ENCODE results near the gene SLC22A14.
"Not testable (repeated sequence)": the region's sequence is repeated elsewhere in the genome, so short reads cannot be mapped to it uniquely, and the experiment has no call there.

Gene SLC22A14

DNA sequence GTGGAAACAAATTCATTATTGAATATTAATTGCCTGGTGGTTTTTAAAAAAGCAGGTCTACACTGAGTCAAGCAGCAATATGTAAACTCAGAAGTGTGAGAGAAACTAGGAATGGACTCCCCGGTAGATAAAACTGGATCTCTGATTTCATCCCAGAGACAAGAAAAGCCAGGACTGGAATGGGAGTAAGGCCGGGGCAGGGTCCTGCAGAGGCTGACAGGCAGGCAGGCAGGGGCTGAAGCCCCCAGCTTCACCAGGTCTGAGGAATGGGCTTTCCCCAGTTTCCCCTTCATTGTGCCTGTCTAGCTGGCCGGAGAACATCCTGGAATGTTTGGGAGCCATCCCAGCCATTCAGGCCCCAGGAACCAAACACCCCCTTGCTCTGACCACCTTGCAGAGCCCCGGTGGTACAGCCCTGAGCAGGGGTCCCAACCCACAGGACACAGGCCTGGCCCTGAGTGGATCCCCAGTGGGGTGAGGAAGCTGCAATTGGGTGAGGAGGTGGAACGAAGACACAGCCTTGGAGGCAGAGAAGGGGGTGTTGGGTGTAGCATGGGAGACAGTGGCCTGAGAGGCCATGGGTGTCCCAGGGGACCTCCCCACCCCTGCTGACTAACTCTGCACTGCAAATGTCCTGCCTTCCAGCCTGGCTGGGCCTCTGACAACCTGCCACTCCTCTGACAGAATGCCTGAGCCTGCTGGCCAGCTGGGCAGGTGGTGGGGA lies 32.8 kb downstream of the SLC22A14 start:
- DNase-seq: no peak

DNA sequence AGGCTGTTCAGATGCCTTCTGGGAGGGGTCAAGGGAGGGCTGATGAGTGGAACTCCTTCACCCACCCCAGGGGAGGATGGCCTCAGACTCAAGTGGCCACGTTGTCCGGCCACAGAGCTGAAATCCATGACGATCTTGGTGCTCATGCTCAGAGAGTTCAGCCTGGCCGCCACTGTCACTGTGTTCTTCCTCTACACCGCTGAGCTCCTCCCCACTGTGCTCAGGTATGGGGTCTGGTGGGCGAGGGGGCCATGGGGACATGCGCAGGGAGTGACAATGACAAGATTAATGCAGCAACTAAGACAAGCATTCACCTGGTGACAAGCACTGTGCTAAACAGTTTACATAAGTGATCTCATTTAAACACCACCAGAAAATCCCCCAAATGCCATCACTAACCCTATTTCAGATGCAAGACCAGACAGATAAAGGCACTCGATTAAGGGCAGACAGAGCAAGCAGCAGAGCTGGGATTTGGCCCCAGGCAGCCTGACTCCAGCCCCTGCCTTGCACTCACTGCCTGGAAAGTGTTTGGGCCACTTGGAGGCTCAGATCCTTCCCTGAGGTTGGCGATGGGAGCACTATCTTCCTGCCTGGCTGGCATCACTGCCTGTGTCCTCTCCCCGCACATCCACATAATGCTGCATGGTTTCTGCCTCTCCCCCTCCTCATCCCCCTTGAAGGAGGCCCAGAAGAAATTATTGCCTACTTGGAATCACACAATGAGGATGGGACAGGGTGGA lies 33.6 kb downstream of the SLC22A14 start:
- DNase-seq: no peak

DNA sequence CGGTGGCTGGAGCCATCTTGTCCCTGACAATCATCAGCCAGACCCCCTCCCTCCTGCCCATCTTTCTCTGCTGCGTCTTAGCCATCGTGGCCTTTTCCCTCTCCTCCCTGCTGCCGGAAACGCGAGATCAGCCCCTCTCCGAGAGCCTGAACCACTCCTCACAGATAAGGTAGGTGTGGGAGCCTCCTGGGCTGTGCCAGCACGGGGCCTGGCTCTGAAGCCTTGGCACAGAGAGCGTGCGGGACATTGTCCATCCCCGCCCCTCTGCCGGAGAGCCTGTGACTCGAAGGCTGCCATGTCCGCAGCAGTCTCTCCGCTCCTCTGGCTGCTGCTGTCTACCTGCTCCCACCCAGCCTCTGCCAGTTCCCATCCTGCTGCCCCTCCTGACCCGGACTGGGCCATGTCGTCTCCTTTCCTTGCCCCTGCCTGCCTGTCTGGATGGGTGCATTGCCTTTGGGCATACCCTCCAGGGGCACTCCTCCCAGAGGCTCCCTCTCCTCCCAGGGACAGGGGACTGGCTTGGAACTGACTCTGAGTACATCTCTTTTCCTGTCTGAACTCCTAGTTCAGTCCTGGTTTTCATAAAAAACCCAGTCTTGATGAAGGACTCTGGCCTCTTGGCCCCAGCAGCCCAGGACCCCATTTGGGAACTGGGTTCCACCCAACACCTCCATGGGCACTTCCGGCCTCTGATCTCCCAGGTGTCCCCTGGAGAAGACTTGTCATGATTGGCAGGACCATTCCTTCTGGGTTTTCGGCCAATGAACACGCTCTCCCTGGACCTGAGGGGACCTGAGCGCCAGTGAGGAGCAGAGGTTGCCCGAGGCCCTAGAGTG lies 34.5 kb downstream of the SLC22A14 start:
- DNase-seq: no peak

DNA sequence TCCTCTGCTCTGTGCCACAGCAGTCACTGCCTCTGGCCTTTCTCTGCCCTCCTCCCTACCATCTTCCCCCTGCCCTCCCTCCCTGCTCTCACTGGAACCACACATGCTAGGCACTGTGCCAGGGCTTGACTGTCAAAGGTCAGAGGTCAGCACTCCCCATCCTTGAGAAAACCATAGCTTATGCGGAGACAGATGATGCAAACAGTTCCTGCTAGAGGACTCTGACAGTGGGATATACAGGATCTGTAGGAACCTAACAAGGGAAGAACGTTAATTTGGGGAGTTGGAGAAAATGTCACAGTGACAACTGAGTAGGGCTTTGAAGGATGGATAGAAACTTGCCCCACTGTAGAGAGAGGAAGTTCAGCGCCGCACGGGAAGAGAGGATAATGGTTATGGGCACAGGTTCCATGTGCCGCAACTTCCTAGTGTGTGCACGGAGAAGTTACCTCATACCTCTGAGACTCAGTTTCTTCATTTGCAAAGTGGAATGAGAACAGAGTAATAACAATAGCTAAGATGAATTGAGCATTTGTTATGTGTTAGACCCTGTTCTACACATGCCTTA lies 35.2 kb downstream of the SLC22A14 start:
- DNase-seq: no peak

DNA sequence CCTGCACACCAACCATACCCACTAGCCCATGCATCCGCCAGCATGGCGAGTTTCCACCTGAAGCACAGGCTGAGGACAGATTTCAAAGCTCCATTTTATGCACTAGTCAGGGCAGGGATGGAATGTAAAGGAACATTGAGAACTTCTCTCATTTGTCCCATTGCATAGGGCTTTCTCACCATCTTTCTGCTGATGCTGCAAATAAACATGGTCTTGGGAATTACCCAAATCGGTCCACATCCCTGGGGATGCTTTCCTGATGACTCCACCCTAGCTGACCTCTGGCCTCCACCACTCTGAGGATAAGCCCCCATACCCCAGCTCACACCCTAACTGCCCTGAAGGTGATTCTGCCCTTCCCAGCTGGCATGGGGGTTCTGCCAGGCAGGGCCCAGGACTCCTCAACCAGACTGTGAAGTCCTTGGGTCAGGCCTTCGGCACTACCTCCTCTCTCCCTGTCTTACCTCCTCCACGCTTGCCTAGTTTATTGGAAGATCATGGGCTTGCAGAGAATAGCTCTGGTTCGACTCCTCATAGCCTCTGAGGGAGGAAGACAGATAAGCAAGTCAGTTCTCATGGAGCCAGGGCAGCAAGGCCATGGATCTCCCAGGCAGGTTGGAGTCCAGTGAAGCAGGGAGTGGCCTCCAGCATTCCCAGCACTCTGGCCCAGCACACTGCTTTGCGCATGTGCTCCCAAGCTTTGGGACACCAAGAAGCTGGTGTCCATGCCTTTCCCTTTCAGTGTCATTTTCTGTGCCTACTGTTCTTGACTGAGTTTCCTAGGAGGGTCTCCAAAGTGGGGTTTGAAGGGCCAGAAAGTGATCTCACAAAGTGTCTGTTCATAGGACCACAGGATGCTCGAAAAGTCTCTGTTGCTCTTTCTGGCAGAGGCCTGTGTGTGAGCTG lies 36.9 kb downstream of the SLC22A14 start:
- no peak for DNase-seq

DNA sequence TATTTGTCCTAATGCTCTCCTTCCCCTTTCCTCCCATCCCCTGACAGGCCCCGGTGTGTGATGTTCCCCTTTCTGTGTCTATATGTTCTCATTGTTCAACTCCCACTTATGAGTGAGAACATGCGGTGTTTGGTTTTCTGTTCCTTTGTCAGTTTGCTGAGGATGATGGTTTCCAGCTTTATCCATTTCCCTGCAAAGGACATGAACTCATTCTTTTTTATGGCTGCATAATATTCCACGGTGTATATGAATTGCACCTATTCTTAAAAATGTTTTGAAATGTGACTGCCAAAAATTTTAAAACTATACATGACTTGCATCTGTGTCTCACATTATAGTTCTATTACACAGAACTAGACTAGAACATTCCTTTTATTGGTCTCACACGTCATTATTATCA lies 38.5 kb downstream of the SLC22A14 start:
- not testable (repeated sequence) for DNase-seq

DNA sequence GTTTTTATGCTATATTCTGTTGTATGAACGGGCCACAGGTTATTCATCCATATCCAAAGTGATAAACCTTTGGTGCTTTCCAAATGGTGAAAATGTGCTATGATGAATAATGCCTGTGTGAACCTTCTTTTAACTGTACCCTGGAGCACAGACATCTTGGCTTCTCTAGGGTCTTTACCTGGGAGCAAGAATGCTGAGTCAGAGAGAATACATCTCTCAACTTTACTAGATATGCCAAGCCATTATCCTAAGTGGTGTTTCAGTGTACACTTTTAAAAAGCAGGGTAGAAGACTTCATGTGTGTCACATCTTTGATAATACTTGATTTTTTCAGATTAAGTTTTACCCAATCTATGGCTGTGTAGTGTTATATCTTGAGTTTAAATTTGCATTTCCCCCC lies 41.0 kb downstream of the SLC22A14 start:
- no peak for DNase-seq

DNA sequence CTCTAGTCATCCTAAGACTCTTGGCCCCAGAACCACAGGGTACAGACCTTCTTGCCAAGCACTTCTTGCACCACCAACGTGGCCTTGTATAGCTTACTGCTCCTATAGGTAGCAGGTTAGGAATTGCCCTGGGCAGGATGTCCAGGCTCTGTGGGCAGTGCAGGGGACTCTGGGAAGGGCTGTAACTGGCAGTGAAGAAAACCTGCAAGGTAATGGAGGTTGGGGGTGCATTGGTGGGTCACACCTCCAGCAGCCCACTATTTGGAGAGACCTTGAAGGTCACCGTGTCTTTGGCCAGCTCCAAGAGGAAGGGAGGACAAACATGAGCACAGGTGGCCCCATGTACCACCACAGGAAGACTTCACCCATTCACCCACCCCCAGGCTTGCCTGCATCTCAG lies 43.2 kb downstream of the SLC22A14 start:
- no peak for DNase-seq

DNA sequence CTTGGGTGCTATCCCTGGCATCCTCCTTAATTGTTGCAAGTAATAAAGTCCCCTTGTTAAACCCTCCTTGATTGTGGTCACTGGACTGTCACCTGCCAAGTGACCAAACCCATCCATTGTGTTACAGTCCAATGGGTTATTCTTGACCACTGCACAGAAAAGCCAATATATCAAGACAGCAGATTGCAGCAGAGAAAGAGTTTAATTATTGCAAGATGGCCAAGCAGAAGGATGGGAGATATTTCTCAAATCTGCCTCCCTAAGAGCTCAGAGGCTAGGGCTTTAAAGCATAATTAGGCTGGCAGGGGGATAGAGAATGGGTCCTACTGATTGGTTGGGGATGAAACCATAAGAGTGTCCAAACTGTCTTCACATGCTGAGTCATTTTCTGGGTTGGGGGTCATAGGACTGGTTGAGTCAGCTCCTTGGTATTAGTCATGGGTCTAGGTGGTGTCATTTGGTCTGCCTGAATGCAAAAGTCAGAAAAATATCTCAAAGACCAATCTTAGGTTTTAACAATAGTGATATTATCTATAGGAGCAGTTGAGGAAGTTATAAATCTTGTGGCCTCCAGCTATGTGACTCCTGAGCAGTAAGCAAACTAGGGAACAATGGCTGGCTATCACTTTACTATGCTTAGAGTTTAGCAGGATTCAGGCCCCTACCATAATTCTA lies 45.4 kb downstream of the SLC22A14 start:
- DNase-seq: no peak

DNA sequence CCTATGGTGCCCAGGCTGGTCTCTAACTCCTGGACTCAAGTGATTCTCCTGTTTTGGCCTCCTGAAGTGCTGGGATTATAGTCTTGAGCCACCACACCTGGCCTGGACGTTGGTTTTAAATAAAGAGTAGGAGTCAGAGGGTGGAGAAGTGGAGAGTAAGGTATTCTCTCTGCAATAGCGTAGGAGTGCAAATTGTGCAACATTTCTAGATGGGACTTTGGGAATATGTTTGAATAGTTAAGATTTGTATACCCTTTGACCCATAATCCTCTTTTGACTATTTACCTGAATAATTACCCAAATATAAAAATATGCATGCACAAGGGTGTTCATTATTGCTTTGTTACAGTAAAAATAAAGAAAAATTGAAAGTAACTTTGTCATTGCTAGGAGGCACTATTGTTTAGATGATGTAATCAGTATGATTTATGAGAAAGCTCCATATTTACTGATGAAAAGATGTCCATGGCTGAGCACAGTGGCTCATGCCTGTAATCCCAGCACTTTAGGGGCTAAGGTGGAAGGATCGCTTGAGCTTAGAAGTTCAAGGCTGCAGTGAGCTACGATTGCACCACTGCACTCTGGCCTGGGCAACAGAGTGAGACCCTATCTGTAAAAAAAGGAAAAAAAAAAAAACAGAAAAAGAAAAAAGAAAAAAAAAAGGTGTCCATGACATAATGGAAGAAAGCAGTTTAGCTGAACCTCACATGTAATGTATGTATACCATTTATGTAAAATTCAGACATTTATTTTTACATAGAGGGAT lies 49.3 kb downstream of the SLC22A14 start:
- no peak for DNase-seq

DNA sequence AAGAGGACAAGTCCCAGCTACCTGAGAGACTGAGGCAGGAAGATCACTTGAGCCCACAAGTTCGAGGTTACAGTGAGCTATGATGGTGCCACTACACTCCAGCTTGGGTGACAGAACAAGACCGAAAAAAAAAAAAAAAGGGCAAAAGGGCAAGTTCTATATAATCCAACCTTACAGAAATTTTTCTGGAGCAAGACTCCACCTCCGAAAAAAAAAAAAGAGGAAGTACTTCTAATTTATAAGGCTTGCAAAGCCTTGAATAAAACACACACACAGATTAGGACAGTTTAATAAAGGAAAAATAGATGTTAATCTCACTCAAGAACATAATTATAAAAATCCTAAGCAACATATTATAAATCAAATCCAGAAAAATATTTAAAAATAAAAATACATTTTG lies 50.1 kb downstream of the SLC22A14 start:
- DNase-seq: no peak

DNA sequence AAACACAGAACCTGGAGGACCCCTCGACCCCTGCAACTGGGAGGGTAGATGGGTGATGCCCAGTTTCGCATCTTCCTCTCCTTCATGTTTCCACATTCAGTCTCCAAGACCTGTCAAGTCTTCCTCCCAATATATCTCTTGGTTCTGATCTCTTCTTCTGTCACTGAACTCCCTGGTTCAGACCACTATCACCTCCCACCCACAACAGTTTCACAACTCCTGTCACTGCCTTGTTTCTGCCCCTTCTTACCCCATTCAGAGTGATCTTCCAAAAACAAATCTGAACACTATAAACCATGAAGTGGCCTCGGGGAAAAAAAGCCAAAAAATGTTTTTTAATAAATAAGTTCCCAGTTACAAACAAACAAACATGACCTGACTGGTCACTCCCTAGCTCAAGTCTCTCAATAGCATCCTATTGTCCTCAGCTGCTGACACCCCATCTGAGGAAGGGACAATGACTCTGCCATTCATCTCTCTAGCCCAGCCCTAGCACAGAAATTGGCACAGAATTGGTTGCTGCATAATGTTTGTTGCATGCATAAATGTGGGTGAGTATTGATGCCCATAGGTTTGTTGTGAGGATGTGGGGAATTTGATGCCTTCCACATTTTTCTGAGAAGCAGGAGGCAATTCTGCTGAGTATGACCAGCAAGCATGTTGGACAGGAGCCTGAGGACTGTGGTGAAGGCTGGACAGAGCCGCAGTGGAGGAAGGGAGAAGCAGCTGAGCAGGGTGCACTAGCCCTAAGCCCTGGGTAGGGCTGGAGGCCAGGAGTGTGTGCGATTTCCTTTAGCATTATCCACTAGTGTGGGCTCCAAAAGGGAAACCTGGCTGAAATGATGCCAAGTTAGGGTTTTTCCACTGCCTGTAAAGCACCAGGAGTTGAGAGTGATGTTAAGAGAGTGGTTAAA lies 52.3 kb downstream of the SLC22A14 start:
- no peak for DNase-seq

DNA sequence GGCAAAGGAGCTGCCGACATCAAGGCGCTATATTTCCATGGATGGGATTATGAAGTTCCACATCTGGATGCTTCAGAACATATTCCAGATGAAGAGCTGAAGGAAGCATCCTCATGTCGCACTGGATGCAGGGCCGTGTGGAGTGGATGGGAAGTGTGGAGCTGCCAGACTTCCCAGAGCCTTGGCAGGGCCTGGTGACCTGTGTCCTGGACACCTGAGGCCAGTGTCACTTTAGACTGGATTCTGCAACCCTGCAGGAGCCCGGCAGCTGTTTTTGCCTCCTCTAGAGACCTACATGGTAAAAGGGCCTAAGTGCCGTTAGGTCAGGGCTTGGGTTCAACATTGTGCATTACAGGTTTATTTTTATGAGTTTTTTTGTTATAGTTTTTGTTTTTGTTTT lies 53.2 kb downstream of the SLC22A14 start:
- no peak for DNase-seq

DNA sequence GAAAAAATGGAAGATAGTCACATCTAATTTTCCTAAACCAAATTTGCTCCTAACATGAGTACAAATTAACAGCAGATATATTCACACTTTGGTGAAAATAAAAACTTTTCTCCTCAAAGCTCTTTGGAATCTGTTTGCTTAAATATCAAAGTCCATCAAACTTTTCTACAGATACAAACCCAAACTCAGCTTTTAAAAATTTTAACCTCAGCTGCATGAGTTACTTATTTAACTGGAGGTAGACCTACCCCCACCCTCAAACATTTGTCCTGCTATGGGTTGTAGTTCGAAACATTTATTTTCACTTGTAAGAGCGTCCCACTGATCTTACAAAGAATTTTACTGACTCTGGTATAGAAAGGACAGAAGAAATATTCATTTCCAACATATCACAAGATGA lies 55.6 kb downstream of the SLC22A14 start:
- no peak for DNase-seq

DNA sequence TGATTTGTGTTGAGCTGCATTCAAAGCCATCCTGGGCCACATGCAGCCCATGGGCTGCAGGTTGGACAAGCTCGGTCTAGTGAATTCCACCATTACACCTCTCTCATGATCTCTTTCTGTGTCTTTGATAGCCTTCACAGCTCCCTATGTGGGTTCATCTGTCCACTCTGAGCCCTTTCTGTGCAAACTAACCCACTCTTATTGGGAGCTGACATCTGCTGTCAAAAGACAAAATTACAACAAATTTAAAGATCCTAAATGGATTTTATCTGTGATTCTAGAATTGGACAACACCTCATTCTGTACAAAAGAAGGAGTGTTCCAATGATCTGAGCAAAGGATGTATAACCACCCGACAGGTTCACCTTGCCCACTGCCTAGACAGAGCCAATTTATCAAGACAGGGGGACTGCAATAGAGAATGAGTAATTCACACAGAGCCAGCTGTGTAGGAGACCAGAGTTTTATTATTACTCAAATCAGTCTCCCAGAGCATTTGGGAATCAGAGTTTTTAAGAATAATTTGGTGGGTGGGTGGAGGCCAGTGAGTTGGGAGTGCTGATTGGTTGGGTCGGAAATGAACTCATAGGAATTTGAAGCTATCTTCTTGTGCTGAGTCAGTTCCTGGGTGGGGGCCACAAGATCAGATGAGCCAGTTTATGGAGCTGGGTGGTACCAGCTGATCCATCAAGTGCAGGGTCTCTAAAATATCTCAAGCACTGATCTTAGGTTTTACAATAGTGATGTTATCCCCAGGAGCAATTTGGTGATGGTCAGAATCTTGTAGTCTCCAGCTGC lies 61.9 kb downstream of the SLC22A14 start:
- no peak for DNase-seq

DNA sequence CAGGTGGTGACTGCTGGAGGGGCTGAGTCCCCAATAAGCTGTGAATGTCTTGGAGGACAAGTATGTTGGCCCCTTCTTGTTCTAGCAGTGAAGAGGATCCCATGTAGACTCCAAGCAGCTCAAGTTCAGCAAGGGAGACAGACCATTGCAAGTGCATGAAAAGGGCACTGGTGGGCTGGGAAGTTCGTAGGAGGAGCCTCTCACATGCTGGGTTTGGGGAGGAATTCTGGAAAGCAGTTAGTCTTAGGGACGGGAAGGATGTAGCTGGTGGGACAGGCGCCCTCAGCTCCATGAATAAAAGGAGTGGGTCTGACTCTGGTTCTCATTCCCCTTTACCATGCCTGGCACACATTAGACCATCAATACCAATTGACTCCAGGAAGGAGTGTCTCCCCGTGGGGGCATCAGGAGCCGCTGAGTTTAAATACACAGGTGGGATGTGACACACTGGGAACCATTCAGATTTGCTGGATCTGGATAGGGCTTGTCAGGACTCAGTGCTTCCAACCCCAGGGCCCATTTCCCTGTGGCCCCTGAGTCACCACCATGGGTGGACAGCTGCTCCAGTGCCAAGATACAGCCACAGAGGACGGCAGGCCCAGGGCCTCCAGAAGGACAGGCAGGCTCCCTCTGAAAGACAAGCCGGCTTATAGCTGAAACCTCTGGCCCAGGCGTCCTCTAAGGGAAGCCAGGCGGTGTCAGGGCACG lies 63.9 kb downstream of the SLC22A14 start:
- no peak for DNase-seq

DNA sequence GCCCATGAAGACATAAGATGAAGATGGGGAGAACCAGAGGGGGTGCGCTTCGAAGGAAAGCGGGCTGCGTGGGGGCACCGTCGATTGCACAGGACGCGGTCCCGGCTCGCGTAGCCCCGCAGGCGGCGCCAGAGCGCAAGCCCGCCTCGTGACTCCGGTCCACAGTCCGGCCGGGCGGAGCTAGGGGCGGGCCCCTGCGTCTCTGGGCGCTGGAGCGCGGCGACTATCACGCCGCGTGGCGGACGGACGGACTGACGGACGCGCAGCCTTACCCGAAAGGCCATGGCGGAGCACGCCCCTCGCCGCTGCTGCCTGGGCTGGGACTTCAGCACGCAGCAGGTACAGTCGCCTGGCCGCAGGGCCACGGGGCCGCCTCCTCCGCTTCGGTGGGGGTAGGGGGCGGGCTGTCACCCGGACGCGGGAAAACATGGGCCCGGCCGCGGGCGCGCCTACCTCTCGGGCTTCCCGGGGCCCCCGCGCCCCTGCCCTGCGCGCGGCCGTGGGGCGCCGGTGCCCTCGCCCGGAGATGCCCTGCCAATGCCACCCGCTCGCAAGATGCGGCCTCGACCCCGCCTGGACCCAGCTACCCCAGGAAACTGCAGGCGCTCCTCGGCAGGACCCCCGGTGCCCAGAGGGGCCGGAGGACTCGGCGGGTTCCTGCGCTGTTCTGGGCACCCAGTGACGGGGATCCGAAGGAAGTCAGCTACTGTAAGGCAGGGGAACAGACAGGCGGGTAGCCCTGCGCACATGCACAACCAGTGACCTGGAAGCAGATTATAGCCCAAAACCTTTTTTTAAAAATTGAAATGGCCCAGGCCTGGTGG lies 64.7 kb downstream of the SLC22A14 start, which contains the start of gene XYLB:
XYLB (plus strand) TSS at position 199 of the 824 bp plus-strand sequence; CDS start at position 283, 84 bp downstream.
- DNase-seq: peak; percentile 70 to 74

Data from CD4-positive, alpha-beta T cell treated with Interleukin-4 for 1 hour (primary cell).